Measurements from ENCODE around the gene PACSIN1. TPM values are rescaled to one million over a fixed set of nuclear protein-coding genes. Genes with fewer than 3 reads are reported as not detected.

The PACSIN1 gene
- total RNA-seq, 1 donor from 2014 or later = 3.4 TPM

DNA sequence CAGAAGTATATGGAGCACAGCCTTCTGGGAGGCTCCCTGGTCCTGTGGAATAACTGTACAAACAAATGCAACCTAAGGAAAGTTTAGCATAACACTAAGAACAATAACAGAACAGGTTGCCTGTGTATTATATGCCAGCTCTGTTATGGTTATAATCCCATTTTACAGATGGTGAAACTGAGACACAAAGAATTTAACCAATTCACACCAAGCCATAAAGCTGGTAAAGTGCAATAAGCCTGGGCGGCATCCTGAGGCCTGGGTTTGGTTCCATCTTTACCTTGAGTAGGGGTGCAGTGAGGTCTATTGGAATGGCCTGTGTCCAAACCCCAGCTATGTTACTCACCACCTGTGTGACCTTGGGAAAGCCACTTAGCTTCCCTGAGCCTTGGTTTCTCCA, 14.7 kb upstream of the PACSIN1 start:
- peaks cover 4% of the 10 kb centered on the region for H3K4me1 Mint-ChIP-seq (ENCODE audit: unreplicated experiment)
- H3K27me3 Mint-ChIP-seq = no peaks in the 10 kb centered on the region
- no peak for DNase-seq (ENCODE audit: extremely low spot score, unreplicated experiment)
- no peaks in the 10 kb centered on the region for H3K36me3 Mint-ChIP-seq
- H3K27ac Mint-ChIP-seq = no peak overlapping the region
- H3K9me3 Mint-ChIP-seq = peaks cover 5% of the 10 kb centered on the region
- H3K4me3 Mint-ChIP-seq = no peak overlapping the region
- TF ChIP-seq, protein P1, sequence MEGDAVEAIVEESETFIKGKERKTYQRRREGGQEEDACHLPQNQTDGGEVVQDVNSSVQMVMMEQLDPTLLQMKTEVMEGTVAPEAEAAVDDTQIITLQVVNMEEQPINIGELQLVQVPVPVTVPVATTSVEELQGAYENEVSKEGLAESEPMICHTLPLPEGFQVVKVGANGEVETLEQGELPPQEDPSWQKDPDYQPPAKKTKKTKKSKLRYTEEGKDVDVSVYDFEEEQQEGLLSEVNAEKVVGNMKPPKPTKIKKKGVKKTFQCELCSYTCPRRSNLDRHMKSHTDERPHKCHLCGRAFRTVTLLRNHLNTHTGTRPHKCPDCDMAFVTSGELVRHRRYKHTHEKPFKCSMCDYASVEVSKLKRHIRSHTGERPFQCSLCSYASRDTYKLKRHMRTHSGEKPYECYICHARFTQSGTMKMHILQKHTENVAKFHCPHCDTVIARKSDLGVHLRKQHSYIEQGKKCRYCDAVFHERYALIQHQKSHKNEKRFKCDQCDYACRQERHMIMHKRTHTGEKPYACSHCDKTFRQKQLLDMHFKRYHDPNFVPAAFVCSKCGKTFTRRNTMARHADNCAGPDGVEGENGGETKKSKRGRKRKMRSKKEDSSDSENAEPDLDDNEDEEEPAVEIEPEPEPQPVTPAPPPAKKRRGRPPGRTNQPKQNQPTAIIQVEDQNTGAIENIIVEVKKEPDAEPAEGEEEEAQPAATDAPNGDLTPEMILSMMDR (conservative IDR thresholded peaks at IDR 0.05) = no peak

- H3K27me3 Mint-ChIP-seq = no peaks in the 10 kb centered on the region
- peaks cover 5% of the 10 kb centered on the region for H3K9me3 Mint-ChIP-seq
- no peaks in the 10 kb centered on the region for H3K36me3 Mint-ChIP-seq
- H3K4me1 Mint-ChIP-seq (ENCODE audit: unreplicated experiment) = no peaks in the 10 kb centered on the region
- no peak for DNase-seq (ENCODE audit: extremely low spot score, unreplicated experiment)
- no peak overlapping the region for H3K27ac Mint-ChIP-seq
- no peak overlapping the region for H3K4me3 Mint-ChIP-seq
- TF ChIP-seq, protein P1 (conservative IDR thresholded peaks at IDR 0.05) = no peak
Observed at GRCh38 chr6:34455831-34456230, 10.0 kb upstream of the PACSIN1 start.

GRCh38 chr6:34457382-34457741, 8.5 kb upstream of the PACSIN1 start:
- Mint-ChIP-seq H3K27ac (no peak overlapping the region), H3K9me3 (no peaks in the 10 kb centered on the region), H3K27me3 (no peaks in the 10 kb centered on the region), H3K4me3 (no peak overlapping the region), H3K36me3 (no peaks in the 10 kb centered on the region), H3K4me1 (ENCODE audit: unreplicated experiment) (peaks cover 5% of the 10 kb centered on the region)
- TF ChIP-seq, protein P1 (conservative IDR thresholded peaks at IDR 0.05) = no peak
- DNase-seq (ENCODE audit: extremely low spot score, unreplicated experiment) = no peak

DNA sequence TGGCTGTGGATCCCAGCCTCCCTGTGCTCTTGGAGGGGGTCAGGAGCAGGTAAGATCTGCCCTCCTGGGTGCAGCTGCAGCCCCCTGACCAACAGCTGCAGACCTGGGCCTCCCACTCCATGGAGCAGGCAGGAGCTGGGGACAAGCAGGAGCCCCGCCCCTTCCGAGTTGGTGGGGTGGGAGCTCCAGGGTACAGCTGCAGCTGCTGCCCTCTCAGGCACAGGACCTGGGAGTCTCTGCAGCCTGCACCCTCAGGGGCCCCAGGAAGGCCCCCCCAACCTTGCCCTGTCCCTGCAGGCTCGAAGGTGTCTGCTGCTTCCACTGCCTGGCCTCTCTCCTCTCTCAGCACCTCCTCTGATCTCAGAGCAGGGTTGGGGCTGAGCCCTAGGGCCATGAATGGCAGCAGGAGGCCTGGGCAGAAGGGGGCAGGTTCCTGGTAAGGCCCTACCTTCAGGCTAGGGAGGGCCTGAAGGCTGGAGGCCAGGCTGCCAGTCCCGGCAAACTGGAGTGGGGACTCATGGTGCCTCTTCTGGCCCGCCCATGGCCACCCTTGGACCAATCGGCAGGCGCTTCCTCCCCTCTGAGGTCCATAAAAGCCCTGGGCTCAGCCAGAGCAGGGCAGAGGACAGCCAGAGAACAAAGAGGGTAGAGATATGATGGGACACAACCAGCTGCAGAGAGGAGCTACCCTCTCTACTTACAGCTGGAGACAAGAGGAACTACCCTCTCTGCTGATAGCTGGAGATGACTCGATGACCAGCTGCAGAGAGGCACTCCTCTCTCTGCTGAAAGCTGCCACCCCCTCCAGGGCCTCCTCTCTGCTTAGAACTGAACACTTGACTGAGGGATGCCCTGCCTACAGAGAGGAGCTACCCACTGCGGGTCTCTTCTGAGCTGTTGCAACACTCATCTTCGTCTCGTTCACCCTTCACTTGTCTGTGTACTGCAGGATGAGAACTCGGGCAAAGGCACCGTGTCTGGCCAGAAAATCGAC, 7.8 kb upstream of the PACSIN1 start:
- Mint-ChIP-seq H3K4me1 (ENCODE audit: unreplicated experiment) (peaks cover 9% of the 10 kb centered on the region), H3K9me3 (no peaks in the 10 kb centered on the region), H3K36me3 (no peaks in the 10 kb centered on the region), H3K4me3 (no peak overlapping the region), H3K27me3 (no peaks in the 10 kb centered on the region), H3K27ac (no peak overlapping the region)
- TF ChIP-seq, protein P1 (conservative IDR thresholded peaks at IDR 0.05) = no peak
- no peak for DNase-seq (ENCODE audit: extremely low spot score, unreplicated experiment)

- Mint-ChIP-seq H3K27ac (no peak overlapping the region), H3K4me1 (ENCODE audit: unreplicated experiment) (peaks cover 10% of the 10 kb centered on the region), H3K36me3 (no peaks in the 10 kb centered on the region), H3K9me3 (no peaks in the 10 kb centered on the region), H3K27me3 (peaks cover 6% of the 10 kb centered on the region), H3K4me3 (no peak overlapping the region)
- no peak for DNase-seq (ENCODE audit: extremely low spot score, unreplicated experiment)
- TF ChIP-seq, protein P1 (conservative IDR thresholded peaks at IDR 0.05) = peak; percentile 86
Observed at GRCh38 chr6:34459899-34460593, 5.8 kb upstream of the PACSIN1 start.
